GM12892 (cell line): ENCODE results near the gene KLHL41.

Source experiments
- POLR2A ChIP-seq: IDR thresholded peaks from 2 replicates; pipeline ENCODE4 v1.6.1; 2011; ENCODE audit warnings: low read depth, low read length, control low read depth
- POLR2AphosphoS5 ChIP-seq: IDR thresholded peaks from 2 replicates; pipeline ENCODE4 v1.6.1; 2011; ENCODE audit warnings: low read depth, low read length, control low read depth
- TAF1 ChIP-seq: IDR thresholded peaks from 2 replicates; pipeline ENCODE4 v1.6.1; 2011; ENCODE audit warnings: low read depth, mild to moderate bottlenecking, control low read depth, low read length, borderline replicate concordance

DNA sequence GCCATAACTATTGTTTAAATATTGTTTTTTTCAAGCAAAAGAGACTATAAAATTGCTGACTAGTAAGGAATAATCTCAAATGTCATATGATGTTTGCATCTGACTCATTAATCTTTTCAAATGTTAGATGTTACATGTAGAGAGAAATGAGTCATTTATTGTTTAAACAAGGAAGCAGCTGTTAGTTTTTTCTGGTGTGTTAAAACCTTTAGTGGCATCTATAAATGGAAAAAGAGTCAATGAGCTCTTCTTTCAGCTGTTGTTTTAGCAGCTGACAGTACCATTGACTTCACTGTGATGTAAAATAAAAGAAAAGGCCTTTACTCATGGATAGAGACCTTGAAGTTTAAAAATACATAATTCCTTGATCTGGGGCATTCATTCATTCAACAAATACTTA lies 1.8 kb upstream of the KLHL41 start:
- no peak for TF ChIP-seq POLR2A
- no peak for TF ChIP-seq POLR2AphosphoS5
- TF ChIP-seq TAF1, result no peak
